GM12878 (cell line): ENCODE measurements around the gene MAML2. TPM values are rescaled to one million over a fixed set of nuclear protein-coding genes. Genes with fewer than 3 reads are reported as not detected.

ENCODE experiments used
- ATAC-seq: fragments of 200-7000 bp; cut with Tn5 transposase; 3 replicates; pipeline ENCODE4 v1.9.1; 2020; ENCODE audit warnings: mild to moderate bottlenecking, moderate library complexity
- BruUV-seq: library from RNA; stranded (reverse); fragments of 400-500 nt; replicated peaks from 2 replicates; lab custom pipeline; 2021; lab: Mats Ljungman, UMichigan
- CTCF ChIA-PET: fragments of 300-600 bp; sonication (Branson Sonifier 250); formaldehyde crosslinking; extraction: SDS; loops from one replicate; lab custom pipeline; 2021; ENCODE audit warnings: inconsistent platforms; lab: Yijun Ruan, JAX
- POLR2A ChIA-PET: fragments of 350-600 bp; formaldehyde crosslinking; extraction: SDS; loops from one replicate; lab custom pipeline; 2021; ENCODE audit warnings: inconsistent platforms; lab: Charles Lee
- RAD21 ChIA-PET: fragments of 300-600 bp; sonication (Branson Sonifier 250); formaldehyde crosslinking; loops from one replicate; lab custom pipeline; 2023; ENCODE audit warnings: antibody characterized with exemption; ENCODE audit not compliant: unreplicated experiment; lab: Charles Lee
- SMC1A ChIA-PET: fragments of 300-600 bp; sonication (Branson Sonifier 250); formaldehyde crosslinking; loops from one replicate; lab custom pipeline; 2023; ENCODE audit not compliant: unreplicated experiment, uncharacterized antibody; lab: Charles Lee
- DNase-seq: peaks from one replicate; pipeline ENCODE4 v3.0.0-alpha.2; 2011; ENCODE audit warnings: low read depth, low spot score
- FAIRE-seq: peaks from 3 replicates; lab custom pipeline; 2011; peaks lifted over from hg19 to GRCh38; lab: Jason Lieb, UNC
- H2AFZ ChIP-seq: 2 replicates; pipeline ENCODE4 v1.6.0; 2011; ENCODE audit warnings: low read depth, low read length, control low read depth; ENCODE audit not compliant: control insufficient read depth
- H3K27ac ChIP-seq: 2 replicates; pipeline ENCODE4 v1.5.1; 2011; ENCODE audit warnings: control low read depth; ENCODE audit not compliant: control insufficient read depth, insufficient read depth
- H3K27me3 ChIP-seq, 2 experiments: replicated peaks in 1 of 2; 2 replicates each; pipeline versions ENCODE4 v1.6.0 to v1.6.1; 2011; ENCODE audit warnings: low read length in 1 of 2; ENCODE audit not compliant: control insufficient read depth in 2 of 2, insufficient read depth in 2 of 2
- H3K36me3 ChIP-seq, 2 experiments: 2 replicates each; pipeline ENCODE4 v1.5.1; 2011; ENCODE audit warnings: low read length in 1 of 2; ENCODE audit not compliant: control insufficient read depth in 2 of 2, insufficient read depth in 2 of 2
- H3K4me1 ChIP-seq: 2 replicates; pipeline ENCODE4 v1.6.1; 2011; ENCODE audit warnings: mild to moderate bottlenecking, low read length, moderate library complexity, mixed read lengths; ENCODE audit not compliant: control insufficient read depth, insufficient read depth
- H3K4me2 ChIP-seq: 2 replicates; pipeline ENCODE4 v1.6.0; 2011; ENCODE audit warnings: control low read depth; ENCODE audit not compliant: control insufficient read depth, insufficient read depth
- H3K4me3 ChIP-seq: fragments of 200-600 bp; sonication (generic); 2 replicates; pipeline ENCODE4 v1.5.1; 2016
- H3K79me2 ChIP-seq: 2 replicates; pipeline ENCODE4 v1.6.0; 2011; ENCODE audit warnings: low read length; ENCODE audit not compliant: control insufficient read depth, insufficient read depth
- H3K9ac ChIP-seq: 2 replicates; pipeline ENCODE4 v1.8.0; 2011; ENCODE audit warnings: low read length, control low read depth, mixed read lengths; ENCODE audit not compliant: control insufficient read depth, insufficient read depth
- H3K9me3 ChIP-seq: replicated peaks from 3 replicates; pipeline ENCODE4 v1.5.1; 2011; ENCODE audit warnings: mild to moderate bottlenecking, low read length; ENCODE audit not compliant: control insufficient read depth, insufficient read depth
- H4K20me1 ChIP-seq: 2 replicates; pipeline ENCODE4 v1.6.0; 2011; ENCODE audit not compliant: control insufficient read depth, insufficient read depth
- CHD4 ChIP-seq: fragments of 200-600 bp; sonication (generic); IDR thresholded peaks from 2 replicates; pipeline ENCODE4 v1.6.1; 2016; ENCODE audit warnings: mild to moderate bottlenecking
- NFYA ChIP-seq: IDR thresholded peaks from 2 replicates; pipeline ENCODE4 v1.6.1; 2011; ENCODE audit warnings: low read depth, mild to moderate bottlenecking, low read length, improper control_type of control experiment, borderline replicate concordance
- USF2 ChIP-seq: IDR thresholded peaks from 2 replicates; pipeline ENCODE4 v1.6.1; 2011; ENCODE audit warnings: low read depth, low read length, improper control_type of control experiment, borderline replicate concordance
- ZNF274 ChIP-seq: IDR thresholded peaks from one replicate; pipeline ENCODE4 v1.8.0; 2011; ENCODE audit not compliant: insufficient read length, insufficient read depth
- WGBS: methylation state at CpG from one replicate; pipeline ENCODE4 v1.1.6; 2016; ENCODE audit warnings: low lambda C conversion rate; ENCODE audit not compliant: insufficient replicate concordance, insufficient coverage; ENCODE audit errors: missing lambda C conversion rate; 5-methylcytosine and 5-hydroxymethylcytosine counted together
- in situ Hi-C: fragments of 300-500 bp; cut with MboI; formaldehyde crosslinking; loops from 9 replicates; pipeline ENCODE4 v1.14.3; 2018; ENCODE audit warnings: mixed read lengths
- intact Hi-C: fragments of 100-400 bp; cut with micrococcal nuclease; formaldehyde crosslinking; loops from one replicate; pipeline ENCODE4 v1.14.2; 2022; ENCODE audit not compliant: unreplicated experiment
- polyA plus RNA-seq, 11 experiments: library from polyadenylated mRNA; depleted of rRNA in 4 of 11; unstranded in 6 of 11; stranded (reverse) in 5 of 11; fragments of >200 nt; fragmentation: Nextera tagmentation in 4 of 11; fragmentation: Illumina TruSeq in 1 of 11; extraction: Ambion mirVana in 4 of 11; extraction: Trizol in 1 of 11; gene quantifications; 1 replicate in 1 of 11; 2 replicates in 10 of 11; pipeline versions ENCODE4 v1.2.1 to v1.2.3, GENCODE V29; 2011 to 2016; ENCODE audit warnings: inconsistent platforms in 2 of 11, missing spikeins in 2 of 11, low read depth in 1 of 11
- total RNA-seq, 4 experiments: library from RNA; depleted of rRNA in 3 of 4; stranded (reverse); fragments of >200 nt in 3 of 4; fragmentation: Illumina TruSeq in 1 of 4; extraction: Trizol in 1 of 4; gene quantifications; 2 replicates each; pipeline versions ENCODE4 v1.2.1 to v1.2.3, GENCODE V29; 2013 to 2021

MAML2 gene
- total and polyA plus RNA-seq, 10 of the 15 experiments (the other 5 are each of a cell fraction or from before 2014, with no cell fraction given) = 2.5 to 15.1 (median 12.0) TPM

DNA sequence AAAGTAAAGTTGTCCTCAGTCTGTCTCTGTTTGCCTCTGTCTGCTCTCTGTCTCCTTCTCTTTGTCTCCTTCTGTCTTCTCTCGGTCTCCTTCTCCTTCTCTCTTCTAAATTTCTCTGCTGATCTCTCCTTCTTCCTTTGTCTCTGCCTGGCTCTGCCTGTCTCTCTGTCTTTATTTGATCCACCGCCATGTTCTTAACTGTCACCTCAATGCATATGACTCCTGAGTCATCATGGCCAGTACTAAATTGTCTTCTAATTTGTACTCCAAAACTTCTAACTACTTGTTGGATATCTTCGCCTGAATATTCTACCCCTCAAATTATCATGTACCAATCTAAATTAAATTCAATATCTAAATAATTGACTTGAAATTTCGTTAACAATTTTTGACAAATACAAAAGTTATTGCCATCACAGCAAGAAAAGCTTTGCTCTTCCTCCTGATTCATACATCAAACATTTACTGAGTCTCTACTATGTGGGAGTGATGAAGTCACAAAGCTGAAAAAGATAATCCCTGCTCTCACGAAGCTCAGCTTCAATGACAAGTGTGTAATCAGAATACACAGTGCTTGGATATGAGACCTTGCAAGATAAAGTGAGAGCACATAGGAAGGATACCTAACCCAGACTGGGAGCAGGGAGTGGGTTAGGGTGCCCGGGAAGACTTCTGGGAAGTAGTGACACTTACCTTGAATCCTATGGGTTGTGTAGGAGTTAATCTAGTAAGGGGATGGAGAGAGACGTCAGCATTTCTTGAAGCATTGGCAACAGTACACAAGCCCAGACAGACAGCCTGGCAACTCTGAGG lies 193.0 kb downstream of the MAML2 start:
- H4K20me1 ChIP-seq = no peaks in the 10 kb centered on the region
- H3K27ac ChIP-seq = no peak overlapping the region
- DNase-seq (no peak), ATAC-seq (no peak), FAIRE-seq (no peak)
- intact Hi-C loops = no loop called here
- CTCF ChIA-PET = no interaction called here
- no peaks in the 10 kb centered on the region for H3K9me3 ChIP-seq
- H3K36me3 ChIP-seq = no peaks in the 10 kb centered on the region; a peak in 1 of 4 replicates
- no peak overlapping the region for H3K4me3 ChIP-seq
- 96% methylated on average over 7 of the region's 7 CpGs for WGBS
- in situ Hi-C loops = no loop called here
- TF ChIP-seq USF2 = no peak
- no peak overlapping the region for H3K4me2 ChIP-seq
- no peaks in the 10 kb centered on the region for H3K27me3 ChIP-seq
- no peak overlapping the region for H3K9ac ChIP-seq
- SMC1A ChIA-PET = interaction anchor here (1.8 to 3.6 kb wide), 2 partner anchors 13 to 190 kb away, joined by 6 to 13 read pairs; no protein-coding TSS in a partner anchor
- no peak overlapping the region for H2AFZ ChIP-seq
- H3K4me1 ChIP-seq = peaks cover 13% of the 10 kb centered on the region
- H3K79me2 ChIP-seq = peaks cover 8% of the 10 kb centered on the region
- POLR2A ChIA-PET = no interaction called here
- RAD21 ChIA-PET = interaction anchor here (1.1 kb wide), 1 partner anchor 315 kb away, joined by 3 read pairs; no protein-coding TSS in a partner anchor
- BruUV-seq = no TSS peak

DNA sequence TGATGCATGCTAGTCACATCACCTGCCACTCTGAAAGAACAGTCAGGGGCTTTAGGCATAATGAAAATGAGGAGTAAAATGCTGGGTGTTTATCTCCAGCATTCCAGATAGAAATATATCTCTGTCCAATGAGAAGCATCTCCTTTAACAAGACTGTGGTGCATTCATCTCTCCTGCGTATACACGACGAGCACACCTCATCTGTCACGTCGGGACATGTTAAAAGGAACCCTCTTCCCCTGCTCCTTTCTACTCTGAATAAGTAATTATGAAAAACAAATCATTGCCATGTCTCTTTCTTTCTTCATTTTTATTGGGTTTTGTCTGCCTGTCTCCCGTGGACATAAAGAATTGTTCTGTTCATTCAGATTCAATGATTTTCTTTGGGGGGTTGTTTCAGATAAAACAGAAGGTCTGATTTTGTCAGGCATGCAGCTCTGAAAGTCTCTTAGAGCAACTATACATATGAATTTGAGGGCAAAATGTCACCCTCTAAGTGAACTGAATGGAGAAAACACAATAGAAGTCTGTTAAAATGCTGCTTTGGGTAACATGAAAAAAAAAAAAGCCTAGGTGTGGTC lies 195.0 kb downstream of the MAML2 start:
- POLR2A ChIA-PET = interaction anchor here (0.7 kb wide), 1 partner anchor 31 kb away, joined by 3 read pairs; no protein-coding TSS in a partner anchor
- DNase-seq (no peak), FAIRE-seq (no peak), ATAC-seq (no peak)
- no peak overlapping the region for H3K4me2 ChIP-seq
- CTCF ChIA-PET = interaction anchor here (1.0 kb wide), 1 partner anchor 246 kb away, joined by 3 read pairs; no protein-coding TSS in a partner anchor
- no TSS peak for BruUV-seq
- no peak overlapping the region for H2AFZ ChIP-seq
- in situ Hi-C loops = no loop called here
- H3K27me3 ChIP-seq = no peaks in the 10 kb centered on the region
- H3K9ac ChIP-seq = no peak overlapping the region
- no peaks in the 10 kb centered on the region; a peak in 2 of 4 replicates for H3K36me3 ChIP-seq
- SMC1A ChIA-PET = interaction anchor here (1.0 to 1.2 kb wide), 2 partner anchors 10 to 71 kb away, joined by 3 to 4 read pairs; no protein-coding TSS in a partner anchor
- H3K4me1 ChIP-seq = peaks cover 3% of the 10 kb centered on the region; the same call in 1 of the 2 replicates
- no peak overlapping the region for H3K4me3 ChIP-seq
- H4K20me1 ChIP-seq = no peaks in the 10 kb centered on the region
- no peak overlapping the region for H3K27ac ChIP-seq
- 98% methylated on average over 6 of the region's 6 CpGs for WGBS
- intact Hi-C loops = no loop called here
- no peak for TF ChIP-seq ZNF274
- no peak for TF ChIP-seq NFYA
- TF ChIP-seq CHD4 = no peak
- peaks cover 2% of the 10 kb centered on the region; the same call in 1 of the 2 replicates for H3K79me2 ChIP-seq
- H3K9me3 ChIP-seq = no peaks in the 10 kb centered on the region
- RAD21 ChIA-PET = no interaction called here
